ENCODE measurements around the gene MAPK7. TPM values are rescaled to one million over a fixed set of nuclear protein-coding genes. Genes with fewer than 3 reads are reported as not detected.
A peak's percentile ranks its signal among the peaks of the same experiment; 100 is the strongest.

Gene MAPK7
- total RNA-seq, 6 experiments from 2014 or later, result 5.7 to 9.2 (median 6.7) TPM

- Histone ChIP-seq H3K36me3 (no peaks in the 10 kb centered on the region), H3K27me3 (no peaks in the 10 kb centered on the region), H3K9me3 (no peaks in the 10 kb centered on the region), H3K4me1 (peaks cover 0 to 11% (median 4%) of the 10 kb centered on the region in 4 donors), H3K4me3 (no peak overlapping the region), H3K27ac (no peak overlapping the region)
- intact Hi-C loops (cut with DNase I), result no loop called here
- TF ChIP-seq POLR2A (IDR thresholded peaks at IDR 0.05) (no peak), CTCF (IDR thresholded peaks at IDR 0.05) (no peak)
- no peak for DNase-seq
- 85% methylated on average over 4 of the region's 4 CpGs for WGBS (ENCODE audit: insufficient coverage, low coverage, low lambda C conversion rate, missing lambda C conversion rate)
- ATAC-seq, result no peak
Observed at GRCh38 chr17:19421219-19421618, 42.9 kb downstream of the MAPK7 start.

GRCh38 chr17:19421926-19422325, 43.6 kb downstream of the MAPK7 start:
- no peaks in the 10 kb centered on the region for H3K9me3 ChIP-seq
- no peak overlapping the region for H3K27ac ChIP-seq
- no peaks in the 10 kb centered on the region for H3K36me3 ChIP-seq
- DNase-seq (no peak), ATAC-seq (no peak)
- TF ChIP-seq CTCF (IDR thresholded peaks at IDR 0.05) (no peak), POLR2A (IDR thresholded peaks at IDR 0.05) (no peak)
- intact Hi-C loops (cut with DNase I), result no loop called here
- H3K4me3 ChIP-seq, result no peak overlapping the region
- WGBS (ENCODE audit: insufficient coverage, low coverage, low lambda C conversion rate, missing lambda C conversion rate), result 91% methylated on average over 5 of the region's 6 CpGs
- peaks cover 0 to 11% (median 4%) of the 10 kb centered on the region in 4 donors for H3K4me1 ChIP-seq
- no peaks in the 10 kb centered on the region for H3K27me3 ChIP-seq

GRCh38 chr17:19424934-19425868, 46.9 kb downstream of the MAPK7 start:
- TF ChIP-seq POLR2A (IDR thresholded peaks at IDR 0.05) (no peak), CTCF (IDR thresholded peaks at IDR 0.05) (no peak)
- WGBS (ENCODE audit: insufficient coverage, low coverage, low lambda C conversion rate, missing lambda C conversion rate), result 36% methylated on average over 8 of the region's 8 CpGs
- no peak overlapping the region for H3K27ac ChIP-seq
- H3K36me3 ChIP-seq, result no peaks in the 10 kb centered on the region
- intact Hi-C loops (cut with DNase I), result no loop called here
- no peak for DNase-seq
- H3K4me3 ChIP-seq, result no peak overlapping the region
- peaks cover 0 to 11% (median 4%) of the 10 kb centered on the region in 4 donors for H3K4me1 ChIP-seq
- H3K27me3 ChIP-seq, result no peaks in the 10 kb centered on the region
- ATAC-seq, result peak; percentile 65 to 84 (median 75)
- H3K9me3 ChIP-seq, result no peaks in the 10 kb centered on the region

- Histone ChIP-seq H3K9me3 (no peaks in the 10 kb centered on the region), H3K4me1 (peaks cover 0 to 11% (median 4%) of the 10 kb centered on the region in 4 donors), H3K4me3 (no peak overlapping the region), H3K27me3 (no peaks in the 10 kb centered on the region), H3K27ac (no peak overlapping the region), H3K36me3 (no peaks in the 10 kb centered on the region)
- DNase-seq (no peak), ATAC-seq (no peak)
- TF ChIP-seq CTCF (IDR thresholded peaks at IDR 0.05) (no peak), POLR2A (IDR thresholded peaks at IDR 0.05) (no peak)
- intact Hi-C loops (cut with DNase I), result no loop called here
- WGBS (ENCODE audit: insufficient coverage, low coverage, low lambda C conversion rate, missing lambda C conversion rate), result 84% methylated on average over 4 of the region's 5 CpGs
Observed at GRCh38 chr17:19426631-19427030, 48.3 kb downstream of the MAPK7 start.
